K562 (cell line): ENCODE data around the gene ITGAL. TPM values are rescaled to one million over a fixed set of nuclear protein-coding genes. Genes with fewer than 3 reads are reported as not detected.

Source experiments
- ETV1 ChIP-seq: fragments of 450-650 bp; conservative IDR thresholded peaks from 2 replicates; pipeline ENCODE4 v1.6.1; 2016; ENCODE audit warnings: missing genetic modification characterization, control low read depth, low read depth, missing compliant biosample characterization
- GABPB1 ChIP-seq: sonication (generic); formaldehyde crosslinking; IDR thresholded peaks from 2 replicates; pipeline ENCODE4 v1.8.0; 2022; ENCODE audit warnings: mild to moderate bottlenecking, missing genetic modification reagents
- HDAC2 ChIP-seq: fragments of 450-650 bp; IDR thresholded peaks from 2 replicates; pipeline ENCODE4 v1.6.1; 2016; ENCODE audit warnings: mild to moderate bottlenecking
- HINFP ChIP-seq: fragments of 450-650 bp; conservative IDR thresholded peaks from 2 replicates; pipeline ENCODE4 v1.6.1; 2016; ENCODE audit warnings: missing genetic modification characterization, low read depth, mild to moderate bottlenecking, control low read depth, missing compliant biosample characterization
- KDM2B ChIP-seq: fragments of 250-450 bp; sonication (Bioruptor Pico); IDR thresholded peaks from 2 replicates; pipeline ENCODE4 v1.8.0; 2021; ENCODE audit warnings: mild to moderate bottlenecking, moderate library complexity
- MECOM ChIP-seq: fragments of 250-450 bp; sonication (Bioruptor Pico); IDR thresholded peaks from 2 replicates; pipeline ENCODE4 v1.8.0; 2022; ENCODE audit warnings: inconsistent platforms
- MITF ChIP-seq: IDR thresholded peaks from 2 replicates; pipeline ENCODE4 v1.6.1; 2014; ENCODE audit warnings: antibody characterized with exemption
- NFIX ChIP-seq: fragments of 250-450 bp; sonication (Bioruptor Pico); IDR thresholded peaks from 2 replicates; pipeline ENCODE4 v1.4.0; 2020; ENCODE audit warnings: low read depth, mild to moderate bottlenecking, moderate library complexity
- RBBP5 ChIP-seq: fragments of 200-600 bp; sonication (generic); IDR thresholded peaks from 2 replicates; pipeline ENCODE4 v1.6.1; 2012; ENCODE audit warnings: borderline replicate concordance, mild to moderate bottlenecking, low read length, control low read depth, inconsistent platforms; ENCODE audit not compliant: insufficient read depth, poor library complexity, severe bottlenecking
- RBM14 ChIP-seq: fragments of 200-400 bp; formaldehyde crosslinking; IDR thresholded peaks from 2 replicates; pipeline ENCODE4 v1.6.1; 2018; ENCODE audit warnings: low read depth, mild to moderate bottlenecking, low read length, moderate library complexity, borderline replicate concordance; ENCODE audit not compliant: insufficient read depth
- RFX7 ChIP-seq: fragments of 250-450 bp; sonication (Bioruptor Pico); IDR thresholded peaks from 2 replicates; pipeline ENCODE4 v1.5.1; 2021; ENCODE audit warnings: mild to moderate bottlenecking
- RNF2 ChIP-seq: sonication (generic); IDR thresholded peaks from 2 replicates; pipeline ENCODE4 v1.6.1; 2016
- SIX5 ChIP-seq, 2 experiments: IDR thresholded peaks; 2 replicates each; pipeline ENCODE4 v1.6.1; 2011; ENCODE audit warnings: low read length in 2 of 2, borderline replicate concordance in 1 of 2, low read depth in 1 of 2, mild to moderate bottlenecking in 1 of 2, moderate library complexity in 1 of 2; ENCODE audit not compliant: insufficient read depth in 1 of 2
- SRSF1 ChIP-seq: fragments of 200-400 bp; formaldehyde crosslinking; IDR thresholded peaks from 2 replicates; pipeline ENCODE4 v1.6.1; 2017; ENCODE audit warnings: mild to moderate bottlenecking, low read depth, low read length, moderate library complexity
- USF2 ChIP-seq: sonication (generic); formaldehyde crosslinking; IDR thresholded peaks from 2 replicates; pipeline ENCODE4 v1.5.0; 2020; ENCODE audit warnings: missing genetic modification reagents
- YY1 ChIP-seq, 3 experiments: IDR thresholded peaks; 2 replicates each; pipeline ENCODE4 v1.6.1; 2011; ENCODE audit warnings: low read length in 2 of 3, mild to moderate bottlenecking in 2 of 3, moderate library complexity in 2 of 3, borderline replicate concordance in 1 of 3, control low read depth in 1 of 3, low read depth in 1 of 3; ENCODE audit not compliant: insufficient read depth in 3 of 3, insufficient replicate concordance in 2 of 3, control insufficient read depth in 1 of 3, insufficient read length in 1 of 3; ENCODE audit errors: extremely low read depth in 1 of 3
- ZBTB17 ChIP-seq: fragments of 450-650 bp; formaldehyde crosslinking; IDR thresholded peaks from 2 replicates; pipeline ENCODE4 v1.4.0; 2020; ENCODE audit warnings: mild to moderate bottlenecking
- ZC3H11A ChIP-seq: IDR thresholded peaks from 2 replicates; pipeline ENCODE4 v1.6.1; 2012; ENCODE audit warnings: low read depth, low read length, improper control_type of control experiment
- ZFP36 ChIP-seq: fragments of 150-350 bp; IDR thresholded peaks from 2 replicates; pipeline ENCODE4 v1.6.1; 2018; ENCODE audit warnings: low read length, low read depth; ENCODE audit not compliant: partially characterized antibody
- ZNF143 ChIP-seq: sonication (generic); formaldehyde crosslinking; IDR thresholded peaks from 2 replicates; pipeline ENCODE4 v1.9.0; 2022; ENCODE audit warnings: mild to moderate bottlenecking, missing genetic modification reagents
- ZNF239 ChIP-seq: fragments of 250-450 bp; sonication (Bioruptor Pico); IDR thresholded peaks from 2 replicates; pipeline ENCODE4 v1.4.0; 2020; ENCODE audit warnings: mild to moderate bottlenecking
- ZNF511 ChIP-seq: sonication (generic); formaldehyde crosslinking; IDR thresholded peaks from 2 replicates; pipeline ENCODE4 v1.8.0; 2022; ENCODE audit warnings: mild to moderate bottlenecking, missing genetic modification reagents
- ZNF655 ChIP-seq: fragments of 250-450 bp; sonication (Bioruptor Pico); IDR thresholded peaks from 2 replicates; pipeline ENCODE4 v1.5.0; 2021
- polyA plus RNA-seq, 8 experiments: library from polyadenylated mRNA; depleted of rRNA in 4 of 8; stranded (reverse) in 5 of 8; unstranded in 3 of 8; fragments of >200 nt; fragmentation: Nextera tagmentation in 2 of 8; fragmentation: Illumina TruSeq in 1 of 8; extraction: Ambion mirVana in 2 of 8; extraction: Trizol in 1 of 8; gene quantifications; 2 replicates each; pipeline versions ENCODE4 v1.2.1 to v1.2.3, GENCODE V29; 2011 to 2014; ENCODE audit warnings: inconsistent platforms in 1 of 8, missing spikeins in 1 of 8
- total RNA-seq, 7 experiments: library from RNA; depleted of rRNA in 6 of 7; stranded (reverse); fragments of >200 nt in 6 of 7; fragmentation: Illumina TruSeq in 2 of 7; extraction: Trizol in 2 of 7; gene quantifications; 2 replicates each; pipeline versions ENCODE4 v1.2.1 to v1.2.3, GENCODE V29; 2011 to 2021; ENCODE audit warnings: low replicate concordance in 1 of 7

ITGAL gene
- total and polyA plus RNA-seq, 9 of the 15 experiments (the other 6 are each of a cell fraction or from before 2014, with no cell fraction given): 0.01 to 0.53 TPM; not detected in 7

GRCh38 chr16:30491744-30492308, 19.3 kb downstream of the ITGAL start (continued):
- peak; percentile 48; the same call in 1 of the 2 replicates for TF ChIP-seq GABPB1
- no peak for TF ChIP-seq SRSF1
- no peak for TF ChIP-seq HINFP
- TF ChIP-seq ZBTB17 (CRISPR knock-in tag): no peak
- TF ChIP-seq RBM14: no peak
- peak; percentile 3 for TF ChIP-seq ZFP36
- TF ChIP-seq ZNF511 (CRISPR knock-in tag): no peak
- peak; percentile 65; the same call in 1 of the 2 replicates for TF ChIP-seq ETV1 (tag)
- TF ChIP-seq USF2 (CRISPR knock-in tag): no peak
- TF ChIP-seq ZNF655 (CRISPR knock-in tag): no peak
- TF ChIP-seq RFX7 (CRISPR knock-in tag): no peak
- TF ChIP-seq RNF2: no peak
- TF ChIP-seq HDAC2: peak; percentile 63; the same call in 1 of the 2 replicates
- no peak for TF ChIP-seq ZNF239 (CRISPR knock-in tag)
- no peak for TF ChIP-seq YY1 (IDR thresholded peaks at IDR 0.05; ENCODE audit: borderline replicate concordance in 1 of 3, control insufficient read depth in 1 of 3, extremely low read depth in 1 of 3, insufficient read depth in 3 of 3, insufficient read length in 1 of 3, insufficient replicate concordance in 2 of 3, low read depth in 1 of 3, low read length in 2 of 3)
- TF ChIP-seq ZNF143 (CRISPR knock-in tag): no peak
- TF ChIP-seq MECOM: no peak
- TF ChIP-seq RBBP5: peak; percentile 37
- TF ChIP-seq MITF: no peak; the same call in 1 of the 2 replicates
- TF ChIP-seq KDM2B (CRISPR knock-in tag): no peak
- TF ChIP-seq ZC3H11A: no peak
- peak; percentile 18; the same call in 1 of the 2 replicates for TF ChIP-seq NFIX
- no peak for TF ChIP-seq SIX5 (IDR thresholded peaks at IDR 0.05; ENCODE audit: borderline replicate concordance in 1 of 2, insufficient read depth in 1 of 2, low read depth in 1 of 2, low read length in 2 of 2)
